Astrocyte of the hippocampus (primary cell): ENCODE data around the gene GTF2A2.
"Not testable (repeated sequence)": the region's sequence is repeated elsewhere in the genome, so short reads cannot be mapped to it uniquely, and the experiment has no call there.

ENCODE experiments used
- DNase-seq: peaks from one replicate; pipeline ENCODE4 v3.0.0; 2011; ENCODE audit warnings: low read depth, low spot score

Gene GTF2A2

GRCh38 chr15:59656897-59657634 is at the start of gene GTF2A2:
Gene GTF2A2 (minus strand): TSS chr15:59657515. CDS start chr15:59652277, 5,238 bp downstream.
- DNase-seq = peak; percentile 98

GRCh38 chr15:59703979-59704796 is 46.9 kb upstream of the GTF2A2 start:
- DNase-seq = no peak

GRCh38 chr15:59702351-59702750 is 45.0 kb upstream of the GTF2A2 start:
- no peak for DNase-seq

GRCh38 chr15:59701880-59702279 is 44.6 kb upstream of the GTF2A2 start:
- no peak for DNase-seq

- DNase-seq = no peak
These were observed 42.6 kb upstream of the GTF2A2 start for GRCh38 chr15:59699810-59700431.

- DNase-seq = not testable (repeated sequence)
These were observed 40.8 kb upstream of the GTF2A2 start for GRCh38 chr15:59698065-59698464.

GRCh38 chr15:59696332-59696731 is 39.0 kb upstream of the GTF2A2 start:
- no peak for DNase-seq

GRCh38 chr15:59694779-59695178 is 37.5 kb upstream of the GTF2A2 start:
- DNase-seq = no peak

GRCh38 chr15:59691194-59691805 is 34.0 kb upstream of the GTF2A2 start:
- DNase-seq = peak; percentile 56

GRCh38 chr15:59689626-59690236 is 32.4 kb upstream of the GTF2A2 start:
- DNase-seq = peak; percentile 67

GRCh38 chr15:59688782-59689625 is 31.7 kb upstream of the GTF2A2 start, which contains the start of gene BNIP2:
Gene BNIP2 (minus strand): TSS chr15:59689320. CDS start chr15:59682457, 6,863 bp downstream.
- peak; percentile 100 for DNase-seq

- no peak for DNase-seq
These were observed 31.1 kb upstream of the GTF2A2 start for GRCh38 chr15:59688423-59688781.

GRCh38 chr15:59687836-59688235 is 30.5 kb upstream of the GTF2A2 start:
- peak; percentile 13 for DNase-seq

- DNase-seq = no peak
These were observed 29.1 kb upstream of the GTF2A2 start for GRCh38 chr15:59686389-59686788.

- peak; percentile 25 for DNase-seq
These were observed 28.5 kb upstream of the GTF2A2 start for GRCh38 chr15:59685737-59686297.

GRCh38 chr15:59680870-59681269 is 23.6 kb upstream of the GTF2A2 start:
- no peak for DNase-seq

- no peak for DNase-seq
These were observed 23.0 kb upstream of the GTF2A2 start for GRCh38 chr15:59680346-59680745.

GRCh38 chr15:59678620-59679019 is 21.3 kb upstream of the GTF2A2 start:
- DNase-seq = no peak

- DNase-seq = no peak
These were observed 20.9 kb upstream of the GTF2A2 start for GRCh38 chr15:59678172-59678571.

- no peak for DNase-seq
These were observed 19.2 kb upstream of the GTF2A2 start for GRCh38 chr15:59676565-59676964.
